HepG2 (cell line): ENCODE results near the gene ADRA1B. TPM values are rescaled to one million over a fixed set of nuclear protein-coding genes. Genes with fewer than 3 reads are reported as not detected.

Source experiments
- ATAC-seq: fragments of 200-7000 bp; cut with Tn5 transposase; 3 replicates; pipeline ENCODE4 v1.9.1; 2020; ENCODE audit warnings: mild to moderate bottlenecking, moderate library complexity
- BruUV-seq: library from RNA; stranded (reverse); fragments of 400-500 nt; replicated peaks from 2 replicates; lab custom pipeline; 2021; lab: Mats Ljungman, UMichigan
- CTCF ChIA-PET: fragments of 300-600 bp; formaldehyde crosslinking; extraction: SDS; loops from one replicate; lab custom pipeline; 2021; ENCODE audit warnings: low total read pairs, inconsistent platforms, low intra/inter-chr PET ratio; lab: Yijun Ruan, JAX
- POLR2A ChIA-PET: fragments of 350-600 bp; sonication (Branson Sonifier 250); formaldehyde crosslinking; loops from one replicate; lab custom pipeline; 2020; ENCODE audit warnings: antibody characterized with exemption, inconsistent platforms; lab: Yijun Ruan, JAX
- DNase-seq: peaks from one replicate; pipeline ENCODE4 v3.0.0-alpha.2; 2015; ENCODE audit warnings: low spot score
- FAIRE-seq: peaks from 3 replicates; lab custom pipeline; 2011; peaks lifted over from hg19 to GRCh38; lab: Jason Lieb, UNC
- H2AFZ ChIP-seq: one replicate; pipeline ENCODE4 v1.6.1; 2011; ENCODE audit warnings: low read length, inconsistent platforms
- H3K27ac ChIP-seq: fragments of 300-600 bp; 3 replicates; pipeline ENCODE4 v1.8.0; 2011; ENCODE audit warnings: mixed run types, mild to moderate bottlenecking, mixed read lengths, low read length, inconsistent platforms; ENCODE audit not compliant: insufficient read depth; ENCODE audit errors: extremely low read length
- H3K27me3 ChIP-seq, 2 experiments: fragments of 200-600 bp in 1 of 2; 2 replicates in 1 of 2; 3 replicates in 1 of 2; pipeline versions ENCODE4 v1.6.0 to v1.8.0; 2011; ENCODE audit warnings: low read length in 2 of 2, mild to moderate bottlenecking in 2 of 2, moderate library complexity in 2 of 2, inconsistent platforms in 1 of 2; ENCODE audit not compliant: insufficient read depth in 2 of 2, control insufficient read depth in 1 of 2
- H3K36me3 ChIP-seq, 2 experiments: fragments of 200-600 bp in 1 of 2; replicated peaks in 1 of 2; 2 replicates in 1 of 2; 3 replicates in 1 of 2; pipeline versions ENCODE4 v1.5.1 to v1.8.0; 2011; ENCODE audit warnings: low read length in 2 of 2, inconsistent platforms in 1 of 2; ENCODE audit not compliant: insufficient read depth in 2 of 2, control insufficient read depth in 1 of 2
- H3K4me1 ChIP-seq: 2 replicates; pipeline ENCODE4 v1.5.1; 2012; ENCODE audit warnings: low read length, inconsistent platforms; ENCODE audit not compliant: insufficient read depth
- H3K4me2 ChIP-seq: 2 replicates; pipeline ENCODE4 v1.6.0; 2011; ENCODE audit warnings: low read depth, low read length, inconsistent platforms
- H3K4me3 ChIP-seq, 3 experiments: fragments of 200-600 bp in 1 of 3; sonication (generic), shearing (Covaris generic) in 1 of 3; replicated peaks in 1 of 3; 2 replicates each; pipeline ENCODE4 v1.5.1; 2011 to 2016; ENCODE audit warnings: low read length in 3 of 3, inconsistent platforms in 2 of 3, low read depth in 2 of 3, mild to moderate bottlenecking in 2 of 3, control low read depth in 1 of 3, mixed read lengths in 1 of 3; ENCODE audit not compliant: insufficient read depth in 1 of 3
- H3K79me2 ChIP-seq: one replicate; pipeline ENCODE4 v1.6.1; 2011; ENCODE audit warnings: low read length, inconsistent platforms; ENCODE audit not compliant: insufficient read depth
- H3K9ac ChIP-seq: 2 replicates; pipeline ENCODE4 v1.6.0; 2011; ENCODE audit warnings: mild to moderate bottlenecking, low read depth, low read length, inconsistent platforms; ENCODE audit not compliant: insufficient read depth
- H3K9me3 ChIP-seq: 2 replicates; pipeline ENCODE4 v1.5.1; 2012; ENCODE audit warnings: mild to moderate bottlenecking, low read length
- H4K20me1 ChIP-seq: 2 replicates; pipeline ENCODE4 v1.6.0; 2011; ENCODE audit warnings: inconsistent platforms, mild to moderate bottlenecking, low read length, moderate library complexity; ENCODE audit not compliant: insufficient read depth
- CCAR2 ChIP-seq: fragments of 200-400 bp; formaldehyde crosslinking; optimal IDR thresholded peaks from 2 replicates; pipeline ENCODE3; 2018; ENCODE audit warnings: low read depth, mild to moderate bottlenecking, low read length, moderate library complexity
- ETV5 ChIP-seq: IDR thresholded peaks from 2 replicates; pipeline ENCODE4 v1.6.1; 2018; ENCODE audit warnings: missing biosample characterization, missing genetic modification reagents, inconsistent platforms, borderline replicate concordance
- FOSL2 ChIP-seq: sonication (generic); formaldehyde crosslinking; IDR thresholded peaks from 2 replicates; pipeline ENCODE4 v1.4.0; 2020; ENCODE audit warnings: missing genetic modification reagents
- HNRNPLL ChIP-seq: fragments of 200-400 bp; formaldehyde crosslinking; IDR thresholded peaks from 2 replicates; pipeline ENCODE4 v1.6.1; 2017; ENCODE audit warnings: mild to moderate bottlenecking, low read depth, low read length; ENCODE audit not compliant: poor library complexity, severe bottlenecking
- ZNF225 ChIP-seq: sonication (generic); formaldehyde crosslinking; IDR thresholded peaks from 2 replicates; pipeline ENCODE4 v1.4.0; 2020; ENCODE audit warnings: mild to moderate bottlenecking, missing genetic modification reagents
- WGBS: methylation state at CpG from one replicate; pipeline ENCODE4 v1.1.6; 2017; ENCODE audit warnings: low lambda C conversion rate; 5-methylcytosine and 5-hydroxymethylcytosine counted together
- in situ Hi-C: cut with HindIII; loops from 2 replicates; pipeline ENCODE4 v1.10.0; 2017; ENCODE audit warnings: low pct_unique_long_range_greater_than_20kb; ENCODE audit not compliant: extremely low pct_ligation_motif_present
- intact Hi-C: fragments of 100-400 bp; cut with micrococcal nuclease; formaldehyde crosslinking; loops from one replicate; pipeline ENCODE4 v1.10.0; 2022; ENCODE audit not compliant: unreplicated experiment
- polyA plus RNA-seq, 8 experiments: library from polyadenylated mRNA; depleted of rRNA in 3 of 8; stranded (reverse) in 7 of 8; unstranded in 1 of 8; fragments of >200 nt; fragmentation: Illumina TruSeq in 4 of 8; extraction: Trizol in 4 of 8; gene quantifications; 2 replicates each; pipeline versions ENCODE4 v1.2.1 to v1.2.3, GENCODE V29; 2011 to 2016; ENCODE audit warnings: low read depth in 4 of 8, missing spikeins in 1 of 8, mixed read lengths in 1 of 8; ENCODE audit not compliant: insufficient read depth in 1 of 8
- total RNA-seq, 5 experiments: library from RNA; depleted of rRNA; stranded (reverse); fragments of >200 nt; fragmentation: Illumina TruSeq; extraction: Trizol; gene quantifications; 2 replicates each; pipeline ENCODE4 v1.2.3, GENCODE V29; 2016; ENCODE audit warnings: low read depth in 1 of 5
- TF ChIP-seq, protein P1 (sequence below): sonication (generic); formaldehyde crosslinking; conservative IDR thresholded peaks from 2 replicates; pipeline ENCODE4 v1.4.0; 2020; ENCODE audit warnings: missing genetic modification reagents

ADRA1B gene
- total and polyA plus RNA-seq, 2 of the 13 experiments (the other 11 are each of a cell fraction or from before 2014, with no cell fraction given): not detected

DNA sequence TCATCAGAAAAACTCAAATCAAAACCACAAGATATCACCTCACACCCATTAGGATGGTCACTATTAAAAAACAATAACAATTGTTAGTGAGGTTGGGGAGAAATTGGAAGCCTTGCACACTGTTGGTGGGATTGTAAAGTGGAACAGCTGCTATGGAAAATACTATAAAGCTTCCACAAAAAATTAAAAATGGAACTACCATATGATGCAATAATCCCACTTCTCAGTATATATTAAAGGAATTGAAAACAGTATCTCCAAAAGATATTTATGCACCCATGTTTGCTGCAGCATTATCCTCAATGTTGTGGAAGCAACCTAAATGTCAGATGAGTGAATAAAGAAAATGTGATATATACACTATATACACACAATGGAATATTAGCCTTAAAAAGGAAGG lies 14.5 kb upstream of the ADRA1B start:
- Histone ChIP-seq H3K4me1 (no peaks in the 10 kb centered on the region), H3K36me3 (no peaks in the 10 kb centered on the region), H4K20me1 (no peaks in the 10 kb centered on the region), H3K9me3 (no peaks in the 10 kb centered on the region), H3K4me2 (no peak overlapping the region), H2AFZ (no peak overlapping the region), H3K27ac (no peak overlapping the region), H3K9ac (no peak overlapping the region), H3K27me3 (peaks cover 0 to 3% of the 10 kb centered on the region in 2 experiments; a peak in 1 of 5 replicates), H3K79me2 (no peaks in the 10 kb centered on the region), H3K4me3 (no peak overlapping the region)
- FAIRE-seq (no peak), DNase-seq (no peak), ATAC-seq (no peak)
- in situ Hi-C loops (no loop called here), intact Hi-C loops (no loop called here)
- no TSS peak for BruUV-seq
- CTCF ChIA-PET: no interaction called here
- POLR2A ChIA-PET: no interaction called here
- TF ChIP-seq, protein P1, sequence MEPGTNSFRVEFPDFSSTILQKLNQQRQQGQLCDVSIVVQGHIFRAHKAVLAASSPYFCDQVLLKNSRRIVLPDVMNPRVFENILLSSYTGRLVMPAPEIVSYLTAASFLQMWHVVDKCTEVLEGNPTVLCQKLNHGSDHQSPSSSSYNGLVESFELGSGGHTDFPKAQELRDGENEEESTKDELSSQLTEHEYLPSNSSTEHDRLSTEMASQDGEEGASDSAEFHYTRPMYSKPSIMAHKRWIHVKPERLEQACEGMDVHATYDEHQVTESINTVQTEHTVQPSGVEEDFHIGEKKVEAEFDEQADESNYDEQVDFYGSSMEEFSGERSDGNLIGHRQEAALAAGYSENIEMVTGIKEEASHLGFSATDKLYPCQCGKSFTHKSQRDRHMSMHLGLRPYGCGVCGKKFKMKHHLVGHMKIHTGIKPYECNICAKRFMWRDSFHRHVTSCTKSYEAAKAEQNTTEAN (CRISPR knock-in tag): no peak
- TF ChIP-seq HNRNPLL (no peak), ETV5 (CRISPR knock-in tag) (no peak)

DNA sequence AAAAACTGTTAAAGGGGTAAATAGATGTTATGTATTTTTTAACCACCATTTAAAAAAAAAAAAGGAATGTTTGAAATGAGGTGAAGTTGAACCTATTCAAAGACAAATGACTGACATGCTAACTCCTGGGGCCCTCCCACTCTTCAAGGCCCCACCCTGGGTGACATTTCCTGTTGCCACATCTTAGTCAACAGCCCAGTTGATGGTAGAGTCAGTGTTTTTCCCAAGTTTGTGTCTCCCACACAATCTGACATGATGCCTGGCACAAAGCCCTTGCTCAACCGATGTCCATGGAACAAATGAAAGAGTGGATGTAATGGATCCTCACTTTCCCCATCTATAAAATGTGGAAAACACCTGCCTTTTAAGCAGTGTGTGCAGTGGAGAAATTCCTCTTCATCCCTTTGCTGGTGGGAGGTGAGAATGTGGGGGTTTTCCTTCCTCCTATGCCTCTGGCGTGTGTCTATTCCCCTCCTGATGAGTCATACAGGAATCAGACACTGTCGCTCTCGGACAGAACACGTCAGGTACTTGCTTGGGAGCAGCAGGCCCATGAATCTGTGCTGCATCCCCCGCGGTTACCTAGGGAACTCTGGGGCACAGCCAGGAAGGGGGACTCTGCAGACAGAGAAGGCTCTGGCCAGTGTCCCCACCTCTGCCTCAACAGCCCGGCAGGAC lies 13.7 kb upstream of the ADRA1B start:
- CTCF ChIA-PET: no interaction called here
- no TSS peak for BruUV-seq
- no peak overlapping the region for H3K4me2 ChIP-seq
- no peak overlapping the region for H3K27ac ChIP-seq
- intact Hi-C loops: no loop called here
- peaks cover 0 to 3% of the 10 kb centered on the region in 2 experiments; a peak in 1 of 5 replicates for H3K27me3 ChIP-seq
- no peak overlapping the region for H3K4me3 ChIP-seq
- WGBS: 12% methylated on average over 7 of the region's 8 CpGs
- no peaks in the 10 kb centered on the region for H3K36me3 ChIP-seq
- H3K9ac ChIP-seq: no peak overlapping the region
- H3K79me2 ChIP-seq: no peaks in the 10 kb centered on the region
- DNase-seq: no peak
- ATAC-seq: no peak; the same call in 2 of the 3 replicates
- no peak overlapping the region for H2AFZ ChIP-seq
- no peak for FAIRE-seq
- no peak for TF ChIP-seq ZNF225 (CRISPR knock-in tag)
- TF ChIP-seq FOSL2 (CRISPR knock-in tag): peak; percentile 33; the same call in 1 of the 2 replicates
- no peak for TF ChIP-seq CCAR2
- H3K9me3 ChIP-seq: no peaks in the 10 kb centered on the region
- H3K4me1 ChIP-seq: no peaks in the 10 kb centered on the region
- POLR2A ChIA-PET: no interaction called here
- H4K20me1 ChIP-seq: no peaks in the 10 kb centered on the region
- in situ Hi-C loops: no loop called here
